GM21360 (cell line): ENCODE results near the gene CDH1.
"Not testable (repeated sequence)": the region's sequence is repeated elsewhere in the genome, so short reads cannot be mapped to it uniquely, and the experiment has no call there.

Source experiments
- ATAC-seq: cut with Tn5 transposase; IDR thresholded peaks from one replicate; pipeline ENCODE4 v1.9.1; 2021; ENCODE audit warnings: mild to moderate bottlenecking, moderate library complexity; ENCODE audit not compliant: unreplicated experiment

CDH1 gene

GRCh38 chr16:68737046-68737729 is at the start of gene CDH1:
Gene CDH1, plus strand, starts transcription at chr16:68737292. Its CDS starts 124 bp downstream, at chr16:68737416.
- ATAC-seq = no peak

- ATAC-seq = no peak
Measured at GRCh38 chr16:68689921-68690320, 47.2 kb upstream of the CDH1 start.

DNA sequence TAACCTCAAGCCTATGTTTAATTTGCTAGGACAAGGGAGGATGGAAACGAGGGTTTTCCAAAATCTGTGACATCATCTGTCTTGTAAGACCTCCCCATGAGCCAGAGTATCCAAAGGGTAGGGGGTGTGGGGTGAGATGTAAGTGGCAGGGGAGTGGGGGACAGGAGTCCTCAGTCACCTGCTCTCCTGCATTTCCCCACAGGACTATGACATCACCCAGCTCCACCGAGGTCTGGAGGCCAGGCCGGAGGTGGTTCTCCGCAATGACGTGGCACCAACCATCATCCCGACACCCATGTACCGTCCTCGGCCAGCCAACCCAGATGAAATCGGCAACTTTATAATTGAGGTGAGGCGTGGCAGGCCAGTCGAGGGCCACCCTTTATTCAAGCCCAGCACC is 41.5 kb upstream of the CDH1 start:
- no peak for ATAC-seq

DNA sequence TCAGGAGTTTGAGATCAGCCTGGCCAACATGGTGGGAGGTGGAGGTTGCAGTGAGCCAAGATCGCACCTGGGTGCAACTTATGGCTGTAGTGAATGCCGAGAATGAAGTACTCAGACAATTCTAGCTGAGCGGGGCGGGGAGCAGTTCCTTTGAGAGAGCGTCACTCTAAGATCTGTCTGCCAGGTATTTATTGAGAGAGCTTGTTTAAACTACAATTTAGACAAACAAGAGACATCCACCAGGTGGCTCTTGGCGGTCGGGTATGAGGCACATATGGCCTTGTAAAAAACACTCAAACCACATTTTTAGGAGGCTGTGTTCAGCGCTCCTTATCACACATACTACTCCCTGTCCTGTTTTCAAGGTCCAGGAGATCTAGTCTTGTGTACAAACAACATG is 40.6 kb upstream of the CDH1 start:
- no peak for ATAC-seq

- no peak for ATAC-seq
Measured at GRCh38 chr16:68698091-68698490, 39.0 kb upstream of the CDH1 start.

DNA sequence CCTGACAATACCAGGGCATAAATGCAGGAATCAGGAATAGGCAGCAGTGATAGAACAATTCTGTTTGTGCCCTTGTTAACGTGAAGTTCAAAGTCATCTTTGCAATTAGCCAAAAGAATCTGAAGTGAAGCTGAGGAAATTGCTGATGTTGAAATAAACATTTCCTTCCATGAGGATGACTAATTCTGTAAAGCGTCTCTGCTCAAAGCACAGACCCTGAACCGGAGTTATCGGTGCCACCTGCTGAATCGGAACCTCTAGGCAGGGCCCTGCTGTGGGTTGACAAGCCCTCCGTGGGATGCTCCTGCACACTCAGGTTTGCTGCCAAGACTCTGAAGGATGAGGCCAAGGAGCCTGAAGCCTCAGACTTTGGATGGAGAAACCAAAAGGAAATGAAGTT is 37.0 kb upstream of the CDH1 start:
- no peak for ATAC-seq

GRCh38 chr16:68700831-68701230 is 36.3 kb upstream of the CDH1 start:
- ATAC-seq = no peak

DNA sequence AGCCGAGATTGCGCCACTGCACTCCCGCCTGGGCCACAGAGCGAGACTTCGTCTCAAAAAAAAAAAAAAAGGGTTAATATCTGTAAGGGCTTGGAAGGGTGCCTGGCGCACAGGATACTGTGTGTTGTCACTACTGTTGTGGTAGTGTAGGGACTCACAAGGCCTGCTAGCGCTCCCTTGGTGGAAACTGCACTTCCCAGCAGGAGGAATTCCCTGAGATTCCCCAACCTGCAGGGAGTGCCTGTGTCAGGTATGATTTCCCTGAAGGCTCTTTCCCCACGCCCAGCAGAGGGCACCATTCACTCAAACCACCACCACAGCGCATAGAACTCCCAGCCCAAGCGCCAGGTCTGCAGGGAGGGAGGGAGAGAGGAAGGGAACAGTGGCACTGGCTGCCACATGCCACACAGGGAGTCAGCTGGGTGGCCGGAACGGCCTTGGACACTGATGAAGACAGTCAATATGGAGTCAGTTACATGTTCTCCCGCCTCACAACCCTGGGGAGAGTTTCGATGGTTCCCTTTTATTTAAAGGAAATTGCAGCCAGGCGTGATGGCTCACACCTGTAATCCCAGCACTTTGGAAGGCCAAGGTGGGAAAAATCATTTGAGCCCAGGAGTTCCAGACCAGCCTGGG is 32.7 kb upstream of the CDH1 start:
- ATAC-seq = no peak

DNA sequence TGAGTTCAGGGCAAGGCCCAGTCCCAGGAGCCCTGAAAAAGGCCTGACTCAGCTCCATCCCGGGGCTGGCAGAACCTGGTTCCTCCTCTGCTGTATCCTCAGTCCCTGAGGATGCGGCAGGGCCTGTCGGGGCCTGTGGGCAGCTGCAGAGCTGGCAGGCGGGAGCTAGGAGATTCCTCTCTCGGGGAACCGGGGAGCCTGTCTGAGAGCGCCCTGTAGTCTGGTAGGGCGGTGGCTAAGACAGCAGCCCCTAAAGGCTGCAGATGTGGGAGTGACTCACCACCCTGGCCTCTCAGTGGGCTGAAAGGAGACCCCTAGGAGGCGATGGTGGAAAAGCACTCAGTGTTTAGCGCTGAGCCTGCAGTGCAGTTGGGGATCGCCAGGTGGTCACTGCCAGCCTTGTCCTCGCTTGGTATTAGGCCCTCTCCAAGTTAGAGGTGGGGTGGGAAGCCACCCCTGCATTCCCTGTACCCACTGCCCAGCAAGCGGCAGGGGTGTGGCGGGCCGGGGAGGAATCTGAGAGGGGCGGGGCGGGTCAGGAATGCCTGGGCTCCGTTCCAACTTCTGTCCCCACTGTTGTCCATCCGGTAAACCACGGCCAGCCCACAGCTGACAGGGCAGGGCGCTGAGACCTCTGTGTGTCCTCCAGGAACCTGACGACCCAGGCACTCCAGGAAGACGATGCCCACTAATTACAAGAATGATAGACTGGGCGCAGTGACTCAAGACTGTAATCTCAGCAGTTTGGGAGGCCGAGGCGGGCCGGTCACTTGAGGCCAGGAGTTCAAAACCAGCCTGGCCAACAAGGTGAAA is 29.5 kb upstream of the CDH1 start:
- no peak for ATAC-seq

DNA sequence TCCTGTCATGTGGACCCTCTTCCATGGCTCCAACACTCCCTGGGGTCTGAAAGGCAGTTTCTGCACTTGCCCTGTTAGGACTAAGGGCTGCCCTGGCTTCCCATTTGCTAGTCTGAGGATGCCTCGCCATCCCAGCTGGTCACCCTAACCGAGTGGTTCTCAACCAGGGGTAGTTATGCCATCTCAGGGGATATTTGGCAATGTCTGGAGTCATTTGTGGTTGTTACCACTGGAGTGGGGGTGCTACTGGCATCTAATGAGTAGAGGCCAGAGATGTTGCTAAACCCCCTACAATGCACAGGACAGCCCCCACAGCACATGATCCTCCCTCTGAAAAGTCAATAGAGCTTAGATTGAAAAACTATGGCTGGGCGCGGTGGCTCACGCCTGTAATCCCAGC is 26.9 kb upstream of the CDH1 start:
- ATAC-seq = no peak

- no peak for ATAC-seq
Measured at GRCh38 chr16:68711421-68712139, 25.5 kb upstream of the CDH1 start.

- no peak for ATAC-seq
Measured at GRCh38 chr16:68713361-68713760, 23.7 kb upstream of the CDH1 start.

- ATAC-seq = no peak
Measured at GRCh38 chr16:68715471-68715870, 21.6 kb upstream of the CDH1 start.

- ATAC-seq = not testable (repeated sequence)
Measured at GRCh38 chr16:68716516-68716915, 20.6 kb upstream of the CDH1 start.

GRCh38 chr16:68717684-68718083 is 19.4 kb upstream of the CDH1 start:
- no peak for ATAC-seq

- no peak for ATAC-seq
Measured at GRCh38 chr16:68718590-68718989, 18.5 kb upstream of the CDH1 start.

DNA sequence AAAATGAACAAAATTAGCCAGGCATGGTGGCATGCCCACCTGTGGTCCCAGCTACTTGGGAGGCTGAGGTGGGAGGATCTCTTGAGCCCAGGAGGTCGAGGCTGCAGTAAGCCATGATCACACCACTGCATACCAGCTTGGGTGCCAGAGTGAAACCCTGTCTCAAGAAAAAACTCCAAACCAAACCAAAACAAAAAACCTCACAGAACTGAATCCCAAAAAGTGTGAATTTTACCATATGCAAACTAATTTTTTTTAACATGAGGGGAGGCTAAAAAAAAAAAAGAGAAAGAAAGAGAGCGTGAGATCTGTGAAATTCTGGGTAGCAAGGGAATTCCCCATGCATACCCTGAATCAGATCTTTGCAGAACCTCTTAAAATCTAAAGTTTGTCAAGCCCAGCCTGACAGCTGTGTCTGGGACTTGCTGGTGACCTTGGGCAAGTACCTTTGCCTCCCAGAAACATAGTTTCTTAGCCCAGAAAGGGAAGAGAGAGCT is 17.1 kb upstream of the CDH1 start:
- peak; percentile 57 for ATAC-seq

- ATAC-seq = no peak
Measured at GRCh38 chr16:68722119-68723024, 14.7 kb upstream of the CDH1 start.

DNA sequence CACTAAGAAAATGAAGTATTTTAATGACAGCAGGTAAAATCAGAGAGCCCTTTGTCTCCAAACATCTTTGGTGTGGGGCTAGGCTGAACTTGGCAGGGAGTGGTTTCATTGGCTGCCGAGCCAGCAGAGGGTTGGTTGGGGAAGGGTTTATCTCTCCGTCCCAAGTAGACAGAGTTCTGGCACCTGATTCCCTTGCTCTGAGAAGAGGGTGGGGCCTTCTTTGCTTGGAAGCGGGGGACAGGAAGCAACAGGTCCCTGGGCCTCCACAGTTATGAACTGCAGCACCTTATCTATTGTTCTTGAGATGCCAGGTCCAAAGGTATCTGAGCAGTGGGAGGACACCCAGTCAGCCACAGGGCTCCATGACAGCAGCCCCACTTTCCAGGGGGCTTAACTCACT is 12.3 kb upstream of the CDH1 start:
- no peak for ATAC-seq

DNA sequence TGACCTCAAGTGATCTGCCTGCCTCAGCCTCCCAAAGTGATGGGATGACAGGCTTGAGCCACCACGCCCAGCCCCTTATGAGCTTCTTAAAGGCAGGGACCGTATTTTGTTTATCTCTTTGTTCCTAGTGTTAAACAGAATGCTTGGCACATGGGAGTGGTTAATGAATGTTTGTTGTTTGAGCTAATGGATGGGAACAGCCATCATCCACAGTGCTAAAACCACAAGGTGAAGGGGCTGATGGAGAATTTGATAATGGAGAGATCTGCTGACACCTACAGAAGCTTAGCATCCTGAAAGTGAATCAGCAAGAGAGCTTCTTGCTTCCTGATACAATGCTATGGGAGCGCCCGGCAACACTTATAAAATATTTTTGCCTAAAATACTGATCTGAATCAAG is 8.6 kb upstream of the CDH1 start:
- ATAC-seq = no peak
